Neural progenitor cell (in vitro differentiated cells): Measurements from ENCODE around the gene ERO1A. TPM values are rescaled to one million over a fixed set of nuclear protein-coding genes. Genes with fewer than 3 reads are reported as not detected.
A peak's percentile ranks its signal among the peaks of the same experiment; 100 is the strongest.

Source experiments
- DNase-seq: peaks from one replicate; pipeline ENCODE4 v3.0.0-alpha.2; 2016; ENCODE audit warnings: low spot score
- H2AFZ ChIP-seq: fragments of 200-600 bp; sonication (generic); replicated peaks from 2 replicates; pipeline ENCODE4 v1.6.1; 2016; ENCODE audit warnings: antibody characterized with exemption
- H3F3A ChIP-seq: fragments of 200-600 bp; sonication (generic); 2 replicates; pipeline ENCODE4 v1.6.1; 2016; ENCODE audit warnings: antibody characterized with exemption, low read depth
- H3K27ac ChIP-seq: fragments of 200-600 bp; sonication (generic); 2 replicates; pipeline ENCODE4 v1.5.1; 2016; ENCODE audit warnings: mild to moderate bottlenecking
- H3K27me3 ChIP-seq: fragments of 200-600 bp; sonication (generic); 2 replicates; pipeline ENCODE4 v1.6.1; 2016; ENCODE audit warnings: mild to moderate bottlenecking, moderate library complexity
- H3K36me3 ChIP-seq: fragments of 200-600 bp; sonication (generic); 2 replicates; pipeline ENCODE4 v1.5.1; 2016
- H3K4me1 ChIP-seq: fragments of 200-600 bp; sonication (generic); 2 replicates; pipeline ENCODE4 v1.6.1; 2016; ENCODE audit warnings: mixed run types
- H3K4me2 ChIP-seq: fragments of 200-600 bp; sonication (generic); 2 replicates; pipeline ENCODE4 v1.6.1; 2016
- H3K4me3 ChIP-seq: fragments of 200-600 bp; sonication (generic); 2 replicates; pipeline ENCODE4 v1.5.1; 2016
- H3K79me2 ChIP-seq: fragments of 200-600 bp; sonication (generic); 2 replicates; pipeline ENCODE4 v1.6.1; 2016; ENCODE audit warnings: low read depth
- H3K9ac ChIP-seq: fragments of 200-600 bp; sonication (generic); 2 replicates; pipeline ENCODE4 v1.6.1; 2016
- H3K9me3 ChIP-seq: fragments of 200-600 bp; sonication (generic); 2 replicates; pipeline ENCODE4 v1.5.1; 2016; ENCODE audit warnings: low read depth
- H4K20me1 ChIP-seq: fragments of 200-600 bp; sonication (generic); 2 replicates; pipeline ENCODE4 v1.6.1; 2016; ENCODE audit warnings: low read depth
- H3K27ac Mint-ChIP-seq: 3 replicates; pipeline ENCODE4 v1.8.0; 2021; ENCODE audit warnings: mixed read lengths
- H3K27me3 Mint-ChIP-seq: 2 replicates; pipeline ENCODE4 v1.8.0; 2022; ENCODE audit warnings: low read depth, mild to moderate bottlenecking, inconsistent platforms, moderate library complexity, mixed read lengths; ENCODE audit not compliant: insufficient read depth
- H3K36me3 Mint-ChIP-seq: 3 replicates; pipeline ENCODE4 v1.8.0; 2021; ENCODE audit warnings: mixed read lengths
- H3K4me1 Mint-ChIP-seq: 3 replicates; pipeline ENCODE4 v1.8.0; 2021; ENCODE audit warnings: mixed read lengths
- H3K4me3 Mint-ChIP-seq: 3 replicates; pipeline ENCODE4 v1.8.0; 2021; ENCODE audit warnings: mild to moderate bottlenecking, moderate library complexity, mixed read lengths
- H3K9me3 Mint-ChIP-seq: 3 replicates; pipeline ENCODE4 v1.8.0; 2020; ENCODE audit warnings: mixed read lengths
- CTCF ChIP-seq: fragments of 200-600 bp; sonication (generic); IDR thresholded peaks from 2 replicates; pipeline ENCODE4 v1.5.1; 2017; ENCODE audit warnings: antibody characterized with exemption, mild to moderate bottlenecking
- EZH2 ChIP-seq: fragments of 200-600 bp; sonication (generic); IDR thresholded peaks from 2 replicates; pipeline ENCODE4 v1.6.1; 2017; ENCODE audit warnings: antibody characterized with exemption, mild to moderate bottlenecking, moderate library complexity
- EZH2phosphoT487 ChIP-seq: fragments of 200-600 bp; sonication (generic); IDR thresholded peaks from 2 replicates; pipeline ENCODE4 v1.6.1; 2017; ENCODE audit warnings: antibody characterized with exemption
- total RNA-seq: library from RNA; depleted of rRNA; stranded (reverse); fragments of >200 nt; gene quantifications from 2 replicates; pipeline ENCODE4 v1.2.3, GENCODE V29; 2015; ENCODE audit warnings: low replicate concordance

ERO1A gene
- total RNA-seq, 1 donor from 2014 or later, result 54.1 TPM

- no peaks in the 10 kb centered on the region for H3K9me3 Mint-ChIP-seq
- peaks cover 35% of the 10 kb centered on the region for H3K36me3 Mint-ChIP-seq
- Histone ChIP-seq H3K79me2 (peaks cover 46% of the 10 kb centered on the region), H3K4me2 (no peak overlapping the region), H3K27ac (no peak overlapping the region), H3K36me3 (peaks cover 54% of the 10 kb centered on the region), H3K27me3 (no peaks in the 10 kb centered on the region), H3F3A (no peaks in the 10 kb centered on the region), H3K4me3 (no peak overlapping the region), H4K20me1 (peaks cover 17% of the 10 kb centered on the region), H3K4me1 (peaks cover 13% of the 10 kb centered on the region), H3K9ac (no peak overlapping the region), H2AFZ (no peak overlapping the region), H3K9me3 (no peaks in the 10 kb centered on the region)
- H3K27me3 Mint-ChIP-seq, result no peaks in the 10 kb centered on the region
- TF ChIP-seq CTCF (no peak), EZH2 (no peak), EZH2phosphoT487 (no peak)
- H3K4me3 Mint-ChIP-seq, result no peak overlapping the region
- H3K27ac Mint-ChIP-seq, result no peak overlapping the region
- no peak for DNase-seq
- peaks cover 18% of the 10 kb centered on the region for H3K4me1 Mint-ChIP-seq
Measured at GRCh38 chr14:52711666-52712065, 16.3 kb upstream of the ERO1A start.

- peaks cover 22% of the 10 kb centered on the region for H3K4me1 Mint-ChIP-seq
- H3K27me3 Mint-ChIP-seq, result no peaks in the 10 kb centered on the region
- H3K9me3 ChIP-seq, result no peaks in the 10 kb centered on the region
- H3K36me3 ChIP-seq, result peaks cover 32% of the 10 kb centered on the region
- peak within 1 kb of the TSS; percentile 100 for H3K4me3 Mint-ChIP-seq
- peak within 1 kb of the TSS; percentile 98 for H3K27ac Mint-ChIP-seq
- peaks cover 13% of the 10 kb centered on the region for H3K4me1 ChIP-seq
- peak within 1 kb of the TSS; percentile 91 for H3K4me3 ChIP-seq
- peaks cover 17% of the 10 kb centered on the region for H3K36me3 Mint-ChIP-seq
- no peak within 1 kb of the TSS for H3K27ac ChIP-seq
- TF ChIP-seq EZH2phosphoT487 (no peak), CTCF (no peak), EZH2 (no peak)
- peaks cover 17% of the 10 kb centered on the region for H4K20me1 ChIP-seq
- no peaks in the 10 kb centered on the region for H3K27me3 ChIP-seq
- H3F3A ChIP-seq, result no peaks in the 10 kb centered on the region
- no peaks in the 10 kb centered on the region for H3K9me3 Mint-ChIP-seq
- DNase-seq, result peak; percentile 94
- peak within 1 kb of the TSS; percentile 95 for H3K9ac ChIP-seq
- peak within 1 kb of the TSS; percentile 88 for H2AFZ ChIP-seq
- H3K4me2 ChIP-seq, result peak within 1 kb of the TSS; percentile 95
- peaks cover 46% of the 10 kb centered on the region for H3K79me2 ChIP-seq
Measured at GRCh38 chr14:52706724-52707706, 11.7 kb upstream of the ERO1A start, which contains the start of gene PSMC6. Gene PSMC6, plus strand, starts transcription at chr14:52707200. Its CDS starts 20 bp downstream, at chr14:52707220.

GRCh38 chr14:52706286-52706685 is 10.9 kb upstream of the ERO1A start:
- Mint-ChIP-seq H3K4me1 (peaks cover 22% of the 10 kb centered on the region), H3K4me3 (peak overlapping the region; percentile 100)

More at GRCh38 chr14:52706286-52706685, 10.9 kb upstream of the ERO1A start:
- Histone ChIP-seq H4K20me1 (peaks cover 17% of the 10 kb centered on the region), H2AFZ (peak overlapping the region; percentile 88), H3K9me3 (no peaks in the 10 kb centered on the region), H3K27ac (no peak overlapping the region), H3K27me3 (no peaks in the 10 kb centered on the region), H3F3A (no peaks in the 10 kb centered on the region), H3K36me3 (peaks cover 25% of the 10 kb centered on the region), H3K4me3 (peak overlapping the region; percentile 91), H3K4me2 (peak overlapping the region; percentile 95), H3K9ac (no peak overlapping the region), H3K4me1 (peaks cover 13% of the 10 kb centered on the region), H3K79me2 (peaks cover 43% of the 10 kb centered on the region)
- no peaks in the 10 kb centered on the region for H3K27me3 Mint-ChIP-seq
- no peaks in the 10 kb centered on the region for H3K9me3 Mint-ChIP-seq
- peak overlapping the region; percentile 87 for H3K27ac Mint-ChIP-seq
- DNase-seq, result no peak
- TF ChIP-seq CTCF (no peak), EZH2 (no peak), EZH2phosphoT487 (no peak)
- peaks cover 13% of the 10 kb centered on the region for H3K36me3 Mint-ChIP-seq
